ENCODE measurements around the gene NGDN.

NGDN gene

GRCh38 chr14:23523229-23524016 lies 53.9 kb downstream of the NGDN start:
- DNase-seq, result no peak

GRCh38 chr14:23524954-23525353 lies 55.5 kb downstream of the NGDN start:
- DNase-seq, result no peak

- DNase-seq, result no peak
Observed at GRCh38 chr14:23525611-23526010, 56.1 kb downstream of the NGDN start.

All from activated CD4-positive, CD25-positive, alpha-beta regulatory T cell (primary cell).